Activated CD8-positive, alpha-beta memory T cell treated with anti-CD3 and anti-CD28 coated beads for 36 hours (primary cell): Measurements from ENCODE around the gene MIEN1. TPM values are rescaled to one million over a fixed set of nuclear protein-coding genes. Genes with fewer than 3 reads are reported as not detected.

Experiments
- CTCF ChIA-PET: fragments of 350-600 bp; sonication (Branson Sonifier 250); formaldehyde crosslinking; loops from one replicate; lab custom pipeline; 2021; ENCODE audit warnings: antibody characterized with exemption; lab: Charles Lee
- POLR2A ChIA-PET: fragments of 350-600 bp; sonication (Branson Sonifier 250); formaldehyde crosslinking; loops from one replicate; lab custom pipeline; 2021; ENCODE audit warnings: antibody characterized with exemption; lab: Charles Lee
- total RNA-seq, 2 experiments: library from RNA; stranded (reverse); gene quantifications; one replicate each; pipeline ENCODE4 v1.2.3, GENCODE V29; 2021

The MIEN1 gene
- total RNA-seq, 2 experiments from 2014 or later, result 45.2 to 48.1 TPM

- CTCF ChIA-PET, result interaction anchor here (1.3 kb wide), 1 partner anchor 20 kb away, joined by 3 read pairs; no protein-coding TSS in a partner anchor
- POLR2A ChIA-PET, result no interaction called here
These were observed 20.9 kb downstream of the MIEN1 start for GRCh38 chr17:39709319-39709997.

- CTCF ChIA-PET, result interaction anchor here (1.3 kb wide), 1 partner anchor 85 kb away, joined by 3 read pairs; no protein-coding TSS in a partner anchor
- POLR2A ChIA-PET, result no interaction called here
These were observed 23.4 kb downstream of the MIEN1 start for GRCh38 chr17:39706921-39707337.

DNA sequence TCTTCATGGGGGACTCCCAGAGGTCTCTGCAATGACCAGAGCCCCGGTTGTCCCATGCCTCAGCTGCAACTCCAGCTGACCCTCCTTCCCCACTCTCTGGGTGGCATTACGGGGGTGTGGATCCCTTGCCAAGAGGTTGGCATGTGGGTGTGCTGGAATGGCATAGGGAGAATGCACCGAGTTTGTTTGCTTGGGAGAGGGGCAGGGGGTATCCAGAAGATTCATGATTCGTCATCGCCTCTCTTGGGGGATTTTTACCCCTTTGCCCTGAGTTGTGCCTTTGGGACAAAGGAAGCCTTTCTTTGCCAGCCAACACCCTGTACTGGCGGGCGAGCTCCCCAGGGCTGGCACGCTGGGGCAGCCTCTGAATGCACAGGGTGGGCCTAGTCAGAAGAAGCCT is 23.9 kb downstream of the MIEN1 start:
- ChIA-PET POLR2A (no interaction called here), CTCF (interaction anchor here (1.3 kb wide), 1 partner anchor 85 kb away, joined by 3 read pairs; no protein-coding TSS in a partner anchor)

DNA sequence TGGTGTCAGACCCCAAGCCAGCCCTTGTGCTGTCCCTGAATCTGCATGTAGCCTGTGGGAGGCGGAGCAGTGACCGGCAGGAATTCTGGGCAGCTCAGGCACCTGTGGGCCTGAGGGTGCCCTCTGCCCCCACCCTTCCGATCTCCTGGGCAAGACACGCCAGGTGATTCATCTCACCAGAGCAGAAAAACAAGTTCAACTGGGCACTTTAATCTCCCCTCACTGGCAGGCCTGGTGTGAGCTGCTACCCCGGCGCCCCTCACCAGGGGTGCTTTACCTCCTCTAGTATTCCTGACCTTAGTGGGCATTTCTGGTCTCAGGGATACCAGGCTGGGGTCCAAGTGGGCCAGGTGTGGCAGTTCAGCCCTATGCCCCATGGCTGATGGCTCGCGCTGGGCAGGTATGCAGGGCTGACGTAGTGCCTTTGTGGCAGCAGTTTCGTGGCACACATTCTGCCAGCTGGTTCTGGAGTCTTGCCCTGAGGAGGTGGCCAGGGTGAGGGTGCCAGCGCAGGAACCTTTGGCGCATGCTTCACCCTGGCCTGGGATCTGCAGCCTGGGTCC is 24.5 kb downstream of the MIEN1 start:
- CTCF ChIA-PET, result interaction anchor here (1.3 kb wide), 1 partner anchor 84 kb away, joined by 3 read pairs; no protein-coding TSS in a partner anchor

GRCh38 chr17:39704821-39705551 is 25.3 kb downstream of the MIEN1 start:
- ChIA-PET CTCF (no interaction called here), POLR2A (no interaction called here)

More for the DNA sequence above, 24.5 kb downstream of the MIEN1 start:
- POLR2A ChIA-PET, result no interaction called here

GRCh38 chr17:39703913-39704312 is 26.4 kb downstream of the MIEN1 start:
- ChIA-PET POLR2A (no interaction called here), CTCF (no interaction called here)

- POLR2A ChIA-PET, result no interaction called here
- CTCF ChIA-PET, result interaction anchor here (0.7 to 1.2 kb wide), 2 partner anchors 49 to 141 kb away, joined by 3 to 4 read pairs; no protein-coding TSS in a partner anchor
These were observed 27.1 kb downstream of the MIEN1 start for GRCh38 chr17:39702901-39703893.

DNA sequence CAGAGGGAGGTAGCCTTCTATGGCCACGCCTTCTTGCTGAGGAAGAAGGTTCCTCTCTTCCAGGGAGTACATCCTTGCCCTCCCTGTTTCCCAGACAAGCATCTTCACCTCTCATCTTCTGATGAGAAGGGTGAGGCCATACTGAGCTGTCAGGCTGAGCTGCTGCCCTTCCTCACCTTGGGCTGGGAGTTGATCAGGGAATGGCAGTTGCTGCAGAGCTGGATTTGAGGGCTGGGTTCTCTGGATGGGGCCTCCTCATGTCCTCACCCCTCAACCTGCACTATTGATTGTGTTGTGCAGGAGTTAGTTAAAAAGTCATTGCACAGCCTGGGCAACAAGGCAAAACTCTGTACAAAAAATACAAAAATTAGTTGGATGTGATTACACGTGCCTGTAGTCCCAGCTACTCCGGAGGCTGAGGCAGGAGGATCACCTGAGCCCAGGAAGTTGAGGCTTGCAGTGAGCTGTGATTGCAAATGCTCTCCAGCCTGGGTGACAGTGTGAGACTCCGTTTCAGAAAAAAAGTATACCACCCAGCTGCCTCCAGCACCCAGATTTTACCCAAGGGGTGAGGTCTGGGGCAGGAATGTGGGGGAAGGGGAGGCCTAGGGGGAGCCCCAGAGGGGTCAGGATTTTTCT is 28.4 kb downstream of the MIEN1 start:
- POLR2A ChIA-PET, result no interaction called here
- CTCF ChIA-PET, result no interaction called here

GRCh38 chr17:39701012-39701783 is 29.1 kb downstream of the MIEN1 start:
- CTCF ChIA-PET, result no interaction called here
- POLR2A ChIA-PET, result no interaction called here

GRCh38 chr17:39700148-39700987 is 30.0 kb downstream of the MIEN1 start:
- POLR2A ChIA-PET, result interaction anchor here (0.6 kb wide), 1 partner anchor 15 kb away, joined by 4 read pairs; no protein-coding TSS in a partner anchor

DNA sequence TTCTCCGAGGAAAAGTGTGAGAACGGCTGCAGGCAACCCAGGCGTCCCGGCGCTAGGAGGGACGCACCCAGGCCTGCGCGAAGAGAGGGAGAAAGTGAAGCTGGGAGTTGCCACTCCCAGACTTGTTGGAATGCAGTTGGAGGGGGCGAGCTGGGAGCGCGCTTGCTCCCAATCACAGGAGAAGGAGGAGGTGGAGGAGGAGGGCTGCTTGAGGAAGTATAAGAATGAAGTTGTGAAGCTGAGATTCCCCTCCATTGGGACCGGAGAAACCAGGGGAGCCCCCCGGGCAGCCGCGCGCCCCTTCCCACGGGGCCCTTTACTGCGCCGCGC is 30.5 kb downstream of the MIEN1 start, which contains the start of gene ERBB2:
Gene ERBB2 (plus strand): TSS at position 247 of the 330 bp plus-strand sequence. CDS start 175 bp downstream, outside the sequence.
- ChIA-PET CTCF (interaction anchor here (1.6 kb wide), 1 partner anchor 31 kb away, joined by 6 read pairs; the partner anchor contains the start of gene MIEN1), POLR2A (interaction anchor here (0.5 to 0.6 kb wide), 2 partner anchors 15 to 300 kb away, joined by 3 to 4 read pairs; no protein-coding TSS in a partner anchor)

More at GRCh38 chr17:39700148-39700987, 30.0 kb downstream of the MIEN1 start:
- CTCF ChIA-PET, result interaction anchor here (1.6 kb wide), 1 partner anchor 30 kb away, joined by 6 read pairs; the partner anchor contains the start of gene MIEN1

- ChIA-PET POLR2A (interaction anchor here (0.5 kb wide), 1 partner anchor 300 kb away, joined by 3 read pairs; no protein-coding TSS in a partner anchor), CTCF (interaction anchor here (1.6 kb wide), 1 partner anchor 31 kb away, joined by 6 read pairs; the partner anchor contains the start of gene MIEN1)
These were observed 31.0 kb downstream of the MIEN1 start for GRCh38 chr17:39699157-39699817.

DNA sequence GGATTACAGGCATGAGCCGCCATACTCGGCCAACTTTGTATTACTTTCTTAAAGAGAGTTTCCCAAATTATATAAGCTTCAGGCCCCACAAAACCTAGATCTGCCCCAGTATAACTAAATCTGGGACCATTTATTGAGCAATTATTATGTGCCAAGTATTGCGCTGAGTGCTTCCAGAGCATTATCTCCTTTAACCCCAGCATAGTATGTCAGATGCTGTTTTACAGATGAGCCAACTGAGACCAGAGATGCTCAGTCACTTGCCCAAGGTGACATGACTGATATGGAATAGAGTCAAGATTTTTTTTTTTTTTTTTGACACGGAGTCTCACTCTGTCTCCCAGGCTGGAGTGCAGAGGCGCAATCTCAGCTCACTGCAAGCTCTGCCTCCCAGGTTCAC is 32.4 kb downstream of the MIEN1 start:
- ChIA-PET CTCF (interaction anchor here (0.7 kb wide), 1 partner anchor 260 kb away, joined by 4 read pairs; no protein-coding TSS in a partner anchor), POLR2A (no interaction called here)

DNA sequence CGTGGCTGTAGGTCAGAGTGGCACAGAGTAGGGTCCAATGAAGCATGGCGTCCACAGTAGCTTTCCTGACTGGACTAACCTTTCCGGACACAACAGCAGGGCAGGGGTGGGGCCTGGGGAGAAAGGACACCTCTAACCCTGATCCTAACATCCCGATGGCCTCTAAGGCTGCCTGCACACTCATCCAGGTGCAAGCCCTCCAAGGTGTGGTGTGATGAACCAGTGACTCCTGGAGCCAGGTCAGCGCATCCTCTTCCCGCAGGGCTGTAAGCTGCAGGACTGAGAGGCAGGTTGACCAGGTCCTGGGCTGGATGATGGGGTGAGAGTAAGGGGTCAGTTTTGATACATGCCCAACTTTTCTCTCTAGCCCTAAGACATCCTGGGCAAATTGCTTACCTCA is 33.6 kb downstream of the MIEN1 start:
- ChIA-PET CTCF (no interaction called here), POLR2A (no interaction called here)

DNA sequence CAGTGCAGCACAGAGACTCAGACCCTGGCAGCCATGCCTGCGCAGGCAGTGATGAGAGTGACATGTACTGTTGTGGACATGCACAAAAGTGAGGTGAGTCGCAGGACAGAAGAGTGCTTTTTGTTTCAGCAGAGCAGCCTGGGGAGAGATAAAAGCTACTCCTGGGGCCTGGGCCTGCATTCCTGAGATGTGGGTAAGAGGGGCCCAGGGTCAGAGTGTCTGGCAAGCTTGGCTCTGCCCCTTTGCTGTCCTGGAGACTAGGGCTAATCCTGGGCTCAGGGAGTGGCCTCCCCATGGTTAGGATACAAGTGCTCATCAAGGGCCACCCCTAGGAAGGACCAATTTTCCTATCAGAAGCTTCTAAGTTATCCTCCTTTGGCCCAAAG is 35.2 kb downstream of the MIEN1 start:
- CTCF ChIA-PET, result interaction anchor here (0.8 to 2.1 kb wide), 3 partner anchors 64 to 208 kb away, joined by 3 to 6 read pairs (median 3); no protein-coding TSS in a partner anchor
- POLR2A ChIA-PET, result no interaction called here

DNA sequence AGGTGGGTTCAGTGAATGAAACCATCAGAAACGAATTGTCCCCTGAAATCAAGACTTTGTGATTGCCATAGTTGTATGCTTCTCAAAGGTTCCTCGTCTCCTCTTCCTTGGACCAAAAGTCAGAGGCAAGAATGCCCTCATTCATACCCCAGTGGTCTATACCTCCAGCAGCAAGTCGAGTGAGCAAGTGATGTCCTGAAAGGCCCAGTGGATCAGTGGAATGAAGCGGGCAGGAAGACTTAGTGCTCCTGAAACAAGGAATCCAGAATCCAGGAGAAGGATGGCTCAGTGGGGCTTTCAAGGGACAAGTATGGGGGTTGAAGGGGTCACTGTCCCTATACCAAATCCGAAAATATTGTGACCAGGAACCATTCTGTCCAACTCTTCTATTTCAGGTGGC is 35.7 kb downstream of the MIEN1 start:
- ChIA-PET POLR2A (no interaction called here), CTCF (interaction anchor here (0.8 to 2.1 kb wide), 3 partner anchors 63 to 209 kb away, joined by 3 to 6 read pairs (median 3); no protein-coding TSS in a partner anchor)
